Measurements from ENCODE around the gene MAPKAP1.

GRCh38 chr9:125742657-125743056, 35.6 kb upstream of the MAPKAP1 start:
- TF ChIP-seq CTCF (IDR thresholded peaks at IDR 0.05) (no peak), POLR2A (IDR thresholded peaks at IDR 0.05) (no peak), POLR2AphosphoS5 (IDR thresholded peaks at IDR 0.05) (no peak), EP300 (IDR thresholded peaks at IDR 0.05) (no peak)

Measured in gastroesophageal sphincter (tissue), 3 donors.